Neutrophil (primary cell): Measurements from ENCODE around the gene EVI2B.

Experiments
- H3K27ac ChIP-seq: fragments of 200-600 bp; sonication (generic); 2 replicates; pipeline ENCODE4 v1.5.1; 2016; ENCODE audit warnings: mild to moderate bottlenecking, moderate library complexity
- H3K27me3 ChIP-seq: fragments of 200-600 bp; sonication (generic); 2 replicates; pipeline ENCODE4 v1.6.0; 2016; ENCODE audit warnings: mild to moderate bottlenecking
- H3K36me3 ChIP-seq: fragments of 200-600 bp; sonication (generic); 2 replicates; pipeline ENCODE4 v1.5.1; 2017
- H3K4me1 ChIP-seq, 2 experiments: fragments of 200-600 bp in 1 of 2; sonication (generic) in 1 of 2; 1 replicate in 1 of 2; 2 replicates in 1 of 2; pipeline versions ENCODE4 v1.5.1 to v1.6.1; 2013 to 2016; ENCODE audit warnings: low read depth in 1 of 2, low read length in 1 of 2, mild to moderate bottlenecking in 1 of 2, moderate library complexity in 1 of 2; ENCODE audit not compliant: control insufficient read depth in 1 of 2, insufficient read depth in 1 of 2
- H3K4me3 ChIP-seq, 2 experiments: fragments of 200-600 bp in 1 of 2; sonication (generic) in 1 of 2; 1 replicate in 1 of 2; 2 replicates in 1 of 2; pipeline ENCODE4 v1.5.1; 2013 to 2016; ENCODE audit warnings: low read depth in 1 of 2, low read length in 1 of 2, mild to moderate bottlenecking in 1 of 2, moderate library complexity in 1 of 2
- H3K9me3 ChIP-seq: fragments of 200-600 bp; sonication (generic); 2 replicates; pipeline ENCODE4 v1.5.1; 2016
- CTCF ChIP-seq: fragments of 200-600 bp; sonication (generic); IDR thresholded peaks from 2 replicates; pipeline ENCODE4 v1.5.1; 2016; ENCODE audit warnings: antibody characterized with exemption

The EVI2B gene

GRCh38 chr17:31339906-31340661 lies 26.2 kb upstream of the EVI2B start:
- Histone ChIP-seq H3K4me1 (no peaks in the 10 kb centered on the region), H3K4me3 (no peak overlapping the region), H3K27ac (no peak overlapping the region), H3K9me3 (no peaks in the 10 kb centered on the region), H3K27me3 (no peaks in the 10 kb centered on the region), H3K36me3 (no peaks in the 10 kb centered on the region)
- TF ChIP-seq CTCF = no peak

- H3K27ac ChIP-seq = peak overlapping the region; percentile 44
- no peak overlapping the region for H3K4me3 ChIP-seq
- H3K4me1 ChIP-seq = no peaks in the 10 kb centered on the region
- no peaks in the 10 kb centered on the region for H3K27me3 ChIP-seq
- no peaks in the 10 kb centered on the region for H3K9me3 ChIP-seq
- H3K36me3 ChIP-seq = no peaks in the 10 kb centered on the region
- no peak for TF ChIP-seq CTCF
These were observed 15.4 kb upstream of the EVI2B start for GRCh38 chr17:31329221-31329620.

GRCh38 chr17:31328160-31328535 lies 14.3 kb upstream of the EVI2B start:
- H3K9me3 ChIP-seq = no peaks in the 10 kb centered on the region
- no peak overlapping the region for H3K4me3 ChIP-seq
- no peaks in the 10 kb centered on the region for H3K4me1 ChIP-seq
- H3K27me3 ChIP-seq = no peaks in the 10 kb centered on the region
- H3K36me3 ChIP-seq = no peaks in the 10 kb centered on the region
- no peak overlapping the region for H3K27ac ChIP-seq
- no peak for TF ChIP-seq CTCF

GRCh38 chr17:31327534-31328159 lies 13.8 kb upstream of the EVI2B start:
- H3K27me3 ChIP-seq = no peaks in the 10 kb centered on the region
- H3K36me3 ChIP-seq = no peaks in the 10 kb centered on the region
- no peaks in the 10 kb centered on the region for H3K9me3 ChIP-seq
- no peak for TF ChIP-seq CTCF
- no peak overlapping the region for H3K4me3 ChIP-seq
- no peak overlapping the region for H3K27ac ChIP-seq
- no peaks in the 10 kb centered on the region for H3K4me1 ChIP-seq

- no peak overlapping the region for H3K27ac ChIP-seq
- H3K36me3 ChIP-seq = peaks cover 3% of the 10 kb centered on the region
- H3K9me3 ChIP-seq = no peaks in the 10 kb centered on the region
- no peak overlapping the region for H3K4me3 ChIP-seq
- peaks cover 13 to 33% of the 10 kb centered on the region in 2 experiments for H3K4me1 ChIP-seq
- no peak for TF ChIP-seq CTCF
- H3K27me3 ChIP-seq = no peaks in the 10 kb centered on the region
These were observed 9.7 kb upstream of the EVI2B start for GRCh38 chr17:31323551-31323950.
